Loucy (cell line): ENCODE data around the gene MRPL36.

Experiments used
- H2AFZ ChIP-seq: fragments of 200-600 bp; sonication (generic); 2 replicates; pipeline ENCODE4 v1.6.0; 2016; ENCODE audit warnings: antibody characterized with exemption, mild to moderate bottlenecking, low read length, moderate library complexity
- H3F3A ChIP-seq: fragments of 200-600 bp; 2 replicates; pipeline ENCODE4 v1.6.0; 2016; ENCODE audit warnings: antibody characterized with exemption, low read depth, mild to moderate bottlenecking
- H3K27me3 ChIP-seq: fragments of 200-600 bp; sonication (generic); 2 replicates; pipeline ENCODE4 v1.6.1; 2014; ENCODE audit warnings: low read length, mild to moderate bottlenecking; ENCODE audit not compliant: insufficient read depth, poor library complexity, severe bottlenecking
- H3K36me3 ChIP-seq: fragments of 200-600 bp; sonication (generic); 2 replicates; pipeline ENCODE4 v1.6.1; 2016; ENCODE audit warnings: low read length; ENCODE audit not compliant: insufficient read depth
- H3K4me1 ChIP-seq: fragments of 200-600 bp; sonication (generic); 2 replicates; pipeline ENCODE4 v1.5.1; 2014; ENCODE audit warnings: low read length, mild to moderate bottlenecking; ENCODE audit not compliant: insufficient read depth, poor library complexity, severe bottlenecking
- H3K4me2 ChIP-seq: fragments of 200-600 bp; sonication (generic); 2 replicates; pipeline ENCODE4 v1.6.0; 2014; ENCODE audit warnings: antibody characterized with exemption, low read length, low read depth, mild to moderate bottlenecking; ENCODE audit not compliant: poor library complexity, severe bottlenecking
- H3K4me3 ChIP-seq: fragments of 200-600 bp; sonication (generic); 2 replicates; pipeline ENCODE4 v1.5.1; 2014; ENCODE audit warnings: low read length, mild to moderate bottlenecking, mixed read lengths; ENCODE audit not compliant: poor library complexity, severe bottlenecking
- H3K79me2 ChIP-seq: fragments of 200-600 bp; sonication (generic); 2 replicates; pipeline ENCODE4 v1.6.1; 2014; ENCODE audit warnings: low read length; ENCODE audit not compliant: insufficient read depth
- H3K9ac ChIP-seq: fragments of 200-600 bp; sonication (generic); 2 replicates; pipeline ENCODE4 v1.6.0; 2014; ENCODE audit warnings: mild to moderate bottlenecking, low read depth, low read length, moderate library complexity; ENCODE audit not compliant: poor library complexity, severe bottlenecking
- H3K9me2 ChIP-seq: fragments of 200-600 bp; sonication (generic); replicated peaks from 2 replicates; pipeline ENCODE4 v1.6.1; 2016; ENCODE audit warnings: low read depth, low read length, mixed read lengths
- H3K9me3 ChIP-seq: fragments of 200-600 bp; sonication (generic); 2 replicates; pipeline ENCODE4 v1.6.1; 2014; ENCODE audit warnings: mild to moderate bottlenecking, antibody characterized with exemption, low read length, low read depth; ENCODE audit not compliant: insufficient read depth
- H4K20me1 ChIP-seq: fragments of 200-600 bp; sonication (generic); 2 replicates; pipeline ENCODE4 v1.6.0; 2014; ENCODE audit warnings: antibody characterized with exemption, low read length, mild to moderate bottlenecking; ENCODE audit not compliant: insufficient read depth, poor library complexity, severe bottlenecking
- EZH2phosphoT487 ChIP-seq: fragments of 200-600 bp; IDR thresholded peaks from 2 replicates; pipeline ENCODE4 v1.6.1; 2018; ENCODE audit warnings: antibody characterized with exemption, mild to moderate bottlenecking, moderate library complexity, borderline replicate concordance
- TF ChIP-seq, protein P1 (sequence below): fragments of 200-600 bp; sonication (generic); conservative IDR thresholded peaks from 2 replicates; pipeline ENCODE4 v1.5.1; 2014; ENCODE audit warnings: mild to moderate bottlenecking, antibody characterized with exemption, low read length

MRPL36 gene

DNA sequence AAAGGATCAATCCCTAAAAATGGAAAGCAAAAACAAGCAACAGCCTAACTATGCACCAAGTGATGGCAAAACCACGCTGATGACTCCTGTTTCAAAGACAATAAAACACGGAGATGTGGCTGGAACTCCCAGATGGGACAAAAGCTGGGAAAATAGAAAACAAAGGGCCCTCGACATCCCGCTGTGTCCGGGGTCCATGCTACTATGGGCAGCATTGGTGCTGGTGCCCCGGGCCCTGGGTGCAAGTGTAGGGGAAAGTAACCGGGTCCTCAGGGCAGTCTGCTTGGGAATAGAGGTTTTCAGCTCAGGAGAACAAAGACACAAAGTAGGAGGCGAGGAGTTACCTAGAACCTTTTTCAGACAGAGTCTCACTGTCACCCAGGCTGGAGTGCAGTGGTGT, 46.1 kb downstream of the MRPL36 start:
- no peaks in the 10 kb centered on the region for H4K20me1 ChIP-seq
- H3F3A ChIP-seq: no peaks in the 10 kb centered on the region
- H3K4me1 ChIP-seq: no peaks in the 10 kb centered on the region
- no peak overlapping the region for H3K9ac ChIP-seq
- H3K4me2 ChIP-seq: no peak overlapping the region
- no peaks in the 10 kb centered on the region for H3K9me3 ChIP-seq
- H3K27me3 ChIP-seq: no peaks in the 10 kb centered on the region
- no peaks in the 10 kb centered on the region for H3K79me2 ChIP-seq
- H3K36me3 ChIP-seq: no peaks in the 10 kb centered on the region
- no peak overlapping the region for H2AFZ ChIP-seq
- no peak overlapping the region for H3K4me3 ChIP-seq
- TF ChIP-seq EZH2phosphoT487: no peak
- TF ChIP-seq, protein P1, sequence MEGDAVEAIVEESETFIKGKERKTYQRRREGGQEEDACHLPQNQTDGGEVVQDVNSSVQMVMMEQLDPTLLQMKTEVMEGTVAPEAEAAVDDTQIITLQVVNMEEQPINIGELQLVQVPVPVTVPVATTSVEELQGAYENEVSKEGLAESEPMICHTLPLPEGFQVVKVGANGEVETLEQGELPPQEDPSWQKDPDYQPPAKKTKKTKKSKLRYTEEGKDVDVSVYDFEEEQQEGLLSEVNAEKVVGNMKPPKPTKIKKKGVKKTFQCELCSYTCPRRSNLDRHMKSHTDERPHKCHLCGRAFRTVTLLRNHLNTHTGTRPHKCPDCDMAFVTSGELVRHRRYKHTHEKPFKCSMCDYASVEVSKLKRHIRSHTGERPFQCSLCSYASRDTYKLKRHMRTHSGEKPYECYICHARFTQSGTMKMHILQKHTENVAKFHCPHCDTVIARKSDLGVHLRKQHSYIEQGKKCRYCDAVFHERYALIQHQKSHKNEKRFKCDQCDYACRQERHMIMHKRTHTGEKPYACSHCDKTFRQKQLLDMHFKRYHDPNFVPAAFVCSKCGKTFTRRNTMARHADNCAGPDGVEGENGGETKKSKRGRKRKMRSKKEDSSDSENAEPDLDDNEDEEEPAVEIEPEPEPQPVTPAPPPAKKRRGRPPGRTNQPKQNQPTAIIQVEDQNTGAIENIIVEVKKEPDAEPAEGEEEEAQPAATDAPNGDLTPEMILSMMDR: no peak
- H3K9me2 ChIP-seq: no peaks in the 10 kb centered on the region

DNA sequence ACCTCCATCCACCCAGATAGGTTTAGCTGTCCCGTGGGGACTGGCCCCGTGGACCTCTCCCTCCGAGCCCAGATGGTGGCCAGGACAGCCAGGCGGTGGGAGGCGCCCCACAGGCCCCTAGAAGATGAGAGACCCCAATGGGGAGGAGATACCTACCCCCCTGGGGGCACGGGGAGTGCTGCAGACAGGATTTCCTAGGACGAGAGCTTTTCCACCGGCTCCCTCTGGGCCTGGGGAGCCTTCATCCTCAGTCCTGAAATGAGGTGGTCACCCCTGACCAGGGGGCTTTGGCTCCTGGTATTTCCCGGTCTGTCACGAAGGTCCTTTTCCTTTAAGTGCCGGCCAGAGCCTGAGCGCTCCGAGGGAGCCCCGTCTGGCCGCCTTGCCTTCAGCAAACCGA, 46.8 kb downstream of the MRPL36 start:
- no peaks in the 10 kb centered on the region for H3K9me2 ChIP-seq
- no peaks in the 10 kb centered on the region for H3K9me3 ChIP-seq
- H3K36me3 ChIP-seq: no peaks in the 10 kb centered on the region
- H3K27me3 ChIP-seq: no peaks in the 10 kb centered on the region
- H3K9ac ChIP-seq: no peak overlapping the region
- no peak overlapping the region for H2AFZ ChIP-seq
- H3K4me2 ChIP-seq: no peak overlapping the region
- no peak for TF ChIP-seq EZH2phosphoT487
- TF ChIP-seq, protein P1: no peak
- H3F3A ChIP-seq: no peaks in the 10 kb centered on the region
- no peaks in the 10 kb centered on the region for H3K4me1 ChIP-seq
- no peaks in the 10 kb centered on the region for H4K20me1 ChIP-seq
- H3K79me2 ChIP-seq: no peaks in the 10 kb centered on the region
- no peak overlapping the region for H3K4me3 ChIP-seq

- no peak overlapping the region for H3K4me2 ChIP-seq
- H3K79me2 ChIP-seq: no peaks in the 10 kb centered on the region
- no peaks in the 10 kb centered on the region for H3F3A ChIP-seq
- no peak overlapping the region for H3K4me3 ChIP-seq
- TF ChIP-seq, protein P1: no peak
- no peak for TF ChIP-seq EZH2phosphoT487
- H3K36me3 ChIP-seq: no peaks in the 10 kb centered on the region
- no peaks in the 10 kb centered on the region for H3K27me3 ChIP-seq
- H4K20me1 ChIP-seq: no peaks in the 10 kb centered on the region
- no peak overlapping the region for H2AFZ ChIP-seq
- H3K9me2 ChIP-seq: no peaks in the 10 kb centered on the region
- H3K4me1 ChIP-seq: no peaks in the 10 kb centered on the region
- H3K9me3 ChIP-seq: no peaks in the 10 kb centered on the region
- H3K9ac ChIP-seq: no peak overlapping the region
These were observed 47.5 kb downstream of the MRPL36 start for GRCh38 chr5:1751864-1752822.
